ENCODE measurements around the gene NIPAL3. TPM values are rescaled to one million over a fixed set of nuclear protein-coding genes. Genes with fewer than 3 reads are reported as not detected.

Gene NIPAL3
- total RNA-seq, 1 donor from 2014 or later = 73.9 TPM

GRCh38 chr1:24387636-24388175, 27.9 kb upstream of the NIPAL3 start:
- intact Hi-C loops (cut with DNase I) = no loop called here

GRCh38 chr1:24388331-24388885, 27.2 kb upstream of the NIPAL3 start:
- intact Hi-C loops (cut with DNase I) = no loop called here
- Histone ChIP-seq H3K27me3 (no peaks in the 10 kb centered on the region), H3K36me3 (no peaks in the 10 kb centered on the region), H3K27ac (no peak overlapping the region), H3K4me1 (peaks cover 0 to 2% of the 10 kb centered on the region in 2 donors), H3K9me3 (no peaks in the 10 kb centered on the region), H3K4me3 (no peak overlapping the region)
- no peak for DNase-seq (ENCODE audit: low spot score in 2 of 2)
- no peak for TF ChIP-seq CTCF (IDR thresholded peaks at IDR 0.05)

More at GRCh38 chr1:24387636-24388175, 27.9 kb upstream of the NIPAL3 start:
- Histone ChIP-seq H3K27me3 (no peaks in the 10 kb centered on the region), H3K4me3 (no peak overlapping the region), H3K4me1 (peaks cover 0 to 2% of the 10 kb centered on the region in 2 donors), H3K9me3 (no peaks in the 10 kb centered on the region), H3K36me3 (no peaks in the 10 kb centered on the region), H3K27ac (no peak overlapping the region)
- TF ChIP-seq CTCF (IDR thresholded peaks at IDR 0.05) = no peak
- no peak for DNase-seq (ENCODE audit: low spot score in 2 of 2)

GRCh38 chr1:24389231-24389678, 26.3 kb upstream of the NIPAL3 start:
- Histone ChIP-seq H3K27ac (no peak overlapping the region), H3K9me3 (no peaks in the 10 kb centered on the region), H3K36me3 (no peaks in the 10 kb centered on the region), H3K27me3 (no peaks in the 10 kb centered on the region), H3K4me1 (peaks cover 0 to 2% of the 10 kb centered on the region in 2 donors), H3K4me3 (no peak overlapping the region)
- no peak for DNase-seq (ENCODE audit: low spot score in 2 of 2)
- intact Hi-C loops (cut with DNase I) = no loop called here
- TF ChIP-seq CTCF (IDR thresholded peaks at IDR 0.05) = no peak

GRCh38 chr1:24390924-24391782, 24.4 kb upstream of the NIPAL3 start:
- Histone ChIP-seq H3K4me3 (no peak overlapping the region), H3K36me3 (no peaks in the 10 kb centered on the region), H3K9me3 (no peaks in the 10 kb centered on the region), H3K4me1 (peaks cover 0 to 2% of the 10 kb centered on the region in 2 donors), H3K27me3 (no peaks in the 10 kb centered on the region), H3K27ac (peak overlapping the region; percentile 51 to 75)
- DNase-seq (ENCODE audit: low spot score in 2 of 2) = peak in 1 of 2 donors; percentile 87
- intact Hi-C loops (cut with DNase I) = loop anchor here (1.0 to 5.0 kb wide), 2 partner anchors 192 to 319 kb away; no protein-coding TSS in a partner anchor
- peak; percentile 82 to 98 (median 91) for TF ChIP-seq CTCF (IDR thresholded peaks at IDR 0.05)

- Histone ChIP-seq H3K36me3 (no peaks in the 10 kb centered on the region), H3K27ac (peak overlapping the region; percentile 51 to 75), H3K9me3 (no peaks in the 10 kb centered on the region), H3K4me1 (peaks cover 0 to 2% of the 10 kb centered on the region in 2 donors), H3K4me3 (no peak overlapping the region), H3K27me3 (no peaks in the 10 kb centered on the region)
- intact Hi-C loops (cut with DNase I) = loop anchor here (1.0 to 5.0 kb wide), 2 partner anchors 193 to 320 kb away; no protein-coding TSS in a partner anchor
- DNase-seq (ENCODE audit: low spot score in 2 of 2) = peak in 1 of 2 donors; percentile 71
- peak; percentile 44 to 57 (median 48) for TF ChIP-seq CTCF (IDR thresholded peaks at IDR 0.05)
These were observed 23.6 kb upstream of the NIPAL3 start for GRCh38 chr1:24391882-24392603.

Data from ascending aorta (tissue), 2 donors.